HCT116 (cell line): ENCODE results near the gene ZSWIM5.
"Not testable (repeated sequence)": the region's sequence is repeated elsewhere in the genome, so short reads cannot be mapped to it uniquely, and the experiment has no call there.

Experiments used
- EGR1 ChIP-seq: IDR thresholded peaks from 2 replicates; pipeline ENCODE4 v1.6.1; 2012; ENCODE audit warnings: low read depth
- TF ChIP-seq, protein P1 (sequence below), 3 experiments: fragments of 200-600 bp in 1 of 3; sonication (generic) in 1 of 3; IDR thresholded peaks in 2 of 3; conservative IDR thresholded peaks in 1 of 3; 2 replicates each; pipeline ENCODE4 v1.5.1; 2012 to 2017; ENCODE audit warnings: low read depth in 2 of 3, low read length in 2 of 3, antibody characterized with exemption in 1 of 3, borderline replicate concordance in 1 of 3, control low read depth in 1 of 3, mild to moderate bottlenecking in 1 of 3, mixed read lengths in 1 of 3, mixed run types in 1 of 3, moderate library complexity in 1 of 3; ENCODE audit not compliant: insufficient read depth in 1 of 3

DNA sequence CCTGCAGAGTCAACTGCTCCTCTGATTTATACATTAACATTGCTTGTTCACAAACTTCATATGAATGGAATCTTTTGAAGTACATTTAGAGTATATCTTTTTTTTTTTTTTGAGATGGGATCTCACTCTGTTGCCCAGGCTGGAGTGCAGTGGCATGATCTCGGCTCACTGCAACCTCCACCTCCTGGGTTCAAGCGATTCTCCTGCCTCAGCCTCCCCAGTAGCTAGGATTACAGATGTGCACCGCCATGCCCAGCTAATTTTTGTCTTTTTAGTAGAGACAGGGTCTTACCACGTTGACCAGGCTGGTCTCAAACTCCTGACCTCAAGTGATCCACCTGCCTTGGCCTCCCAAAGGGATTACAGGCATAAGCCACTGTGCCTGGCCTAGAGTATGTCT lies 229.0 kb downstream of the ZSWIM5 start:
- TF ChIP-seq, protein P1, sequence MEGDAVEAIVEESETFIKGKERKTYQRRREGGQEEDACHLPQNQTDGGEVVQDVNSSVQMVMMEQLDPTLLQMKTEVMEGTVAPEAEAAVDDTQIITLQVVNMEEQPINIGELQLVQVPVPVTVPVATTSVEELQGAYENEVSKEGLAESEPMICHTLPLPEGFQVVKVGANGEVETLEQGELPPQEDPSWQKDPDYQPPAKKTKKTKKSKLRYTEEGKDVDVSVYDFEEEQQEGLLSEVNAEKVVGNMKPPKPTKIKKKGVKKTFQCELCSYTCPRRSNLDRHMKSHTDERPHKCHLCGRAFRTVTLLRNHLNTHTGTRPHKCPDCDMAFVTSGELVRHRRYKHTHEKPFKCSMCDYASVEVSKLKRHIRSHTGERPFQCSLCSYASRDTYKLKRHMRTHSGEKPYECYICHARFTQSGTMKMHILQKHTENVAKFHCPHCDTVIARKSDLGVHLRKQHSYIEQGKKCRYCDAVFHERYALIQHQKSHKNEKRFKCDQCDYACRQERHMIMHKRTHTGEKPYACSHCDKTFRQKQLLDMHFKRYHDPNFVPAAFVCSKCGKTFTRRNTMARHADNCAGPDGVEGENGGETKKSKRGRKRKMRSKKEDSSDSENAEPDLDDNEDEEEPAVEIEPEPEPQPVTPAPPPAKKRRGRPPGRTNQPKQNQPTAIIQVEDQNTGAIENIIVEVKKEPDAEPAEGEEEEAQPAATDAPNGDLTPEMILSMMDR (IDR thresholded peaks at IDR 0.05 in 2 of 3, conservative IDR thresholded peaks at IDR 0.05 in 1 of 3; ENCODE audit: borderline replicate concordance in 1 of 3, insufficient read depth in 1 of 3, low read depth in 2 of 3, low read length in 2 of 3) = not testable (repeated sequence)
- not testable (repeated sequence) for TF ChIP-seq EGR1
